HG03378 (cell line): Measurements from ENCODE around the gene GAK.

ENCODE experiments used
- ATAC-seq: cut with Tn5 transposase; IDR thresholded peaks from one replicate; pipeline ENCODE4 v1.9.1; 2021; ENCODE audit warnings: mild to moderate bottlenecking, moderate library complexity; ENCODE audit not compliant: unreplicated experiment

The GAK gene

GRCh38 chr4:855880-856224 lies 76.3 kb downstream of the GAK start:
- no peak for ATAC-seq

GRCh38 chr4:854356-854755 lies 77.8 kb downstream of the GAK start:
- no peak for ATAC-seq

DNA sequence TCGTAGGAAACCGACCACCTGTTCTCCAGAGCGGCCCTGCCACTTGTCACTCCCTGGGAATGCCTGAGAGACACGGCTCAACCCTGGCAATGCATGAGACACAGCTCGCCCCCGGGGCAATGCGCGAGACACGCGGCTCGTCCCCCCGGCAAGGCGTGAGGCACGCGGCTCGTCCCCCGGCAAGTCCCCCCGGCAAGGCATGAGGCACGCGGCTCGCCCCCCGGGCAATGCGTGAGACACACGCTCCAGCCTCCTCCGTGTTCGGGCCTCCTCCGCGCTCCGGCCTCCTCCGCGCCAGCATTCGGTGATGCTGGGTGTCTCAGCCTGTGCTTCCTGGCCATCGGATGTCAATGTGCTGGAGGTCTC lies 78.7 kb downstream of the GAK start:
- ATAC-seq, result no peak

GRCh38 chr4:851701-852430 lies 80.2 kb downstream of the GAK start:
- no peak for ATAC-seq

GRCh38 chr4:850323-850945 lies 81.7 kb downstream of the GAK start:
- ATAC-seq, result no peak

- ATAC-seq, result no peak
These were observed 82.5 kb downstream of the GAK start for GRCh38 chr4:849478-850175.

DNA sequence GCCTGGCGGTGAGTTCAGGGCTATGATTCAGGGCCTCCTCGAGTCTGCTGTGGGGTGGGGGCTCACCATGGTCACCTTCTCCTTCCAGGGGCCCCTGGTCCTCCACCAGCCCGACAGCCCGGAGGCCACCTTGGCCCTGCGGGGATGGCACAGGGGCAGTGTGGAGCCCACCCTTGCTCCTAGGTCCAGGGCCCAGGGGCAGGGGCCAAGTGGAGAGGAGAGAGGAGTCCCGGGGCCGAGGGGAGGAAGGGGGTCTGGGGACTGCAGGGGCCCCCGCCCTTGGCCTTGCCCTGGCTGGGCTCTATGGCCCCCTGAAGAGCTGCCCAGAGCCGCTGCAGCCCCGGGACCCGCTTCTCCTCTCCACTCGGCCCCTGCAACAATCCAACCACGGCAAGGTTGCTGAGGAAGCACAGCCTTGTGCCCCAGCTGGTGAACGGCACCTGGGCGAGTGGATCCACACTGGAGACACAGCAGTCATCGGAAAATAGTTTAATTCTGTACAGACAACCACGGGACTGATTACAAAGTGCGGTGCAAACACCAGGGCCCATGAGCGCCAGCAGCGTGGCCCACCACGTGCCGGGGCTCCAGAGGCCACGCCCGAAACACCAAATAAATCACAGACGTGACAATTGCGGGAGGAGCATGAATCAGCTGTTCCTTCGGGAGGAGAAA lies 83.2 kb downstream of the GAK start:
- no peak for ATAC-seq

DNA sequence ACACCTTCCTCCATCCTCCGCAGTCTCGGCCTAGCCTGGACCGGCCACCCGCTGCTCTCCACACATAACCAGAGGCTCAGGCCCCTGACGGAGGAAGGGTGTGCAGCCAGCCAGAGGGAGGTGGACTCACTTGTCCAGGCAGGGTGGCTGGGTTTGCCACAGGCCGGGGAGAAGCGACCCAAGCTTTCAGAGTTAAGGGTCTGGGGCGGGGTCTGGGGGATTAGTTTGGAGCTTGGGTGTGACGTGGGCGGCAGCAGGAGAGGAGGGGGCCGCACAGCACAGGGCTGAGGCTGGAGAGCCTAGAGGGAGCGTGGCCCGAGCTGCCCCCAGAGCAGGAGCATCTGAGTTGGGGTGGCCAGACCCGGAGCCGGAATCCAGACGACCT lies 83.8 kb downstream of the GAK start:
- no peak for ATAC-seq

- no peak for ATAC-seq
These were observed 86.3 kb downstream of the GAK start for GRCh38 chr4:845836-846251.

DNA sequence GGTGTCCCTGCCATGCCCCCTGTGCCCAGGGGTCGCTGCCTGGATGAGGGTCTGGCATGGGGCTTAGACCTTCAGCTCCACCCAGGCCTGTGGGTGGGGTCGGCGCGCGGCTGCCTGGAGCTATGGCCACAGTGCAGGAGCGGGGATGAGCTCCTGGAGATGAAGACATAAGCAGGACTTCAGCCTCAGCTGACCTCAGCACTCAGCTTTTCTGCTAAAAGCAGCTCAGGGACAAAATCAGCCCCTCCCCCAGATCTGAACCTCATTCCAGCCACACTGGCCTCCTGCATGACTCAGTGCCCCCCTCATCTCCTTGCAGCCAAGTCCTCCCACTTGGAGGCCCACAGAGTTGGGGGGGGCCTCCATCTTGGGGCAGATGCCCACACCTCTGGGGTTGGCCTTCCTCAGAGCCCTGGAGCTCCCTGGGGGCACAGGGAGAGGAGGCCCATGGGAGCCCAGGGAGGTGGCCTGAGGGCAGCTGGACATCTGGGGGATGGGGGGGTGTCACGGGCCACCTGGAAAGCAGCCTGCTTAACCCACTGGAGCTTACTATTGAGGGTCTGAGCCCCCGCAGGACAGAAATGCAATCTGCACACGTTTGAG lies 86.8 kb downstream of the GAK start:
- no peak for ATAC-seq

GRCh38 chr4:844752-845232 lies 87.3 kb downstream of the GAK start:
- no peak for ATAC-seq

GRCh38 chr4:839675-840443 lies 92.3 kb downstream of the GAK start:
- no peak for ATAC-seq

- no peak for ATAC-seq
These were observed 94.3 kb downstream of the GAK start for GRCh38 chr4:837772-838171.

DNA sequence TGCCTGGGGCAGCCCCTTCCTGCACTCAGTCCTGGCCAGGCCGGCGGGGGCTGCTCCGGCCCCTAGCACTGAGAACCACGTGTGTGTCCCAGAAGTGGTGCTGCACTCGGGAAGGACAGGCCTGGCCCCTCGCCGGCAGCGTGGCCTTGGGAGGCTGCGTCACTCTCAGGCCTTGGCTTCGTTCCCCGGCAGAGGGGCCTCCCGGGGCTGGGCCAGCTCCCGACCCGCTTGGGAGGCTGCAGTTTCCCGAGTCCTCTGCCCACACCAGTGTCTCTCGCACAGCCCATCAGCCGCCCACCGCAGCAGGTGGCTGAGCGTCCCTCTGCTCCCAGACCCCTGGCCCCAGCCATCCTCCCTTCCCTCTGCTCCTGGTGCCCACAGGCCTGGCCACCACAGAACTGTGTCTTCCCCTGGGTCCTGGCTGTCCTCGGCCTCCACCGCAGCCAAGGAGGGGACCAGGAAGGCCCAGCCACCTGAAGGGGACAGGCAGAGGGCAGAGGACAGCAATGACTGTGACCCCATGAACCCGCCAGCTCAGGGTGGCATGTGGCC lies 95.3 kb downstream of the GAK start:
- ATAC-seq, result no peak

- no peak for ATAC-seq
These were observed 96.1 kb downstream of the GAK start for GRCh38 chr4:836003-836511.

DNA sequence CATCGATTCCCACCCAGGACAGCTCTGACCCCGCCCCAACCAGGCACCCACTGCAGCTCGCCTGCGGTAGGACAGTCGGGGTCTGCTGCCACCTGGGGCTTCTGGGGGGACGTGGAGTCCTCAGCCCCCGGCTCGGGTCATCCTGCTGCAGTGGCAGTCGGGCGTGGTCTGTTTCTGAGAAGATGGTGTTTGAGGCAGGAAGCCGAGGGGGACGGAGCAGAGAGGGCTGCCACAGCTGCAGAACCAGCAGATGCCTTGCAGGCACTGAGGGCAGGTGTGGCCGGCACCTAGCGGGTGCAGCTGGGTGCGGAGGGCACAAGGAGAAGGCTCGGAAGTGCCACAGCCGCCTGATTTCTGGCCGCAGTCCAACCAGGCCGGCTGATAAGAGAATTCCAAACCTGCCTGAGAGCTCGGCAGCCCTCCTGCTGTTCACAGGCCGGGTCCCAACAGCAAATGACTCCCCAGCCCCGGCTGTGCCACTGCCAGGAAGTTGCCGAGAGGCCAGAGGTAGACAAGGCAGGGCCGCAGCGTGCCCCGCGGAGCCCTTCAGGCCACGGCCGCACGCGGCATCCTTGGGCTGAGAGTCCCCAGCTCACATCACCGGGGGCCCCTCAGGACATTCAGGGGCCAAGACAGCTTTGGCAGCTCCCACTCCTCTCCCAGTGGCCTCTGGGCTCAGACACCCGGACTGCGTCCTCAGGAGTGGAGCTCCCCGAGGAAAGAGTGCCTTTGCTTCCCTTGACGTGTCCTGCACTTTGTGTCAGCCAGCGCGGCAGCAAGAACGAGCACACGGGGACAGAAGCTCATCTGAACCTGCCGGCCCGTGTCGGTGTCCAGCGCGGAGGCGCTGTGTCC lies 96.7 kb downstream of the GAK start:
- ATAC-seq, result no peak

DNA sequence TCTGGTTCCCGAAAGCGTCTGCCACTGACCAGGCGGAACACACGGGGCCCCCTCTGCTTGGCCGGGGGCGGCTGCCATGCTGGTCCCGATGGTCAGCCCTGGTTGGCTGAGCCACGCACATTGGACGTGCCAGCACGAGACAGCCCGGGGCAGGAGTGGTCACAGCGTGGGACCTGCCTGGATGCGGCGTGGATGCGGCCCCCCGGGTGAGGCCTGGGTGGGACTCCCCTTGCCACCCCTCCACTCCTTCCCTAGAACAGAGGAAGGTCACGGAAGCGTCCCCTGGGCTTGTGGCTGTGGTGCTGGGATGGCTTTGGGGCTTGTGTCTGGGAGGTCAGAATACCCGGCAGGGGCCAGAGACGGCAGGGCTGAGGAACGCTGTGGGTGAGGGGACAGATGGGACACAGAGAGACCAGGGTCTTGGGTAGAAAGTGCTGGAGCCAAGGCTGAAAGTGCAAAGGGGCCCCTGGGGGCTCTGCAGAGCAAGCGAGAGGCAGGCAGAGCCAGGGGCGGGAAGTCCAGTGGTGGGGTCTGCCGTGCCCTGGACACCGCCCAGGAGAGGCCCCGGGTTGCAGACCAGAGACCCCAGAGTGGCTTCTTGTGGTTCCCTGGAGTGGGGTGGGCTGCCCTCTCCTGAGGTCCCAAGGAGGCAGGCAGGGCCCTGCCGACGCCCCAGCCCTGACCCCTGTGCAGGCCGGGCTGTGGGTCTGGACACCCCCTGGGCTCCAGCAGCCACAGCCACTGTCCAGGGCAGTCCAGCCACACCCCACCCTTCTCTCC lies 97.6 kb downstream of the GAK start:
- ATAC-seq, result no peak

- no peak for ATAC-seq
These were observed 98.3 kb downstream of the GAK start for GRCh38 chr4:833731-834367.
